Stimulated activated CD8-positive, alpha-beta memory T cell treated with anti-CD3 and anti-CD28 coated beads, Interleukin-12 subunit alpha, Interleukin-12 subunit beta, amount 100 ng/mL, for 1 hour (primary cell): ENCODE results near the gene PIGT.

ENCODE experiments used
- DNase-seq: peaks from one replicate; pipeline ENCODE4 v3.0.0-alpha.2; 2020; ENCODE audit warnings: low read depth

Gene PIGT

GRCh38 chr20:45415822-45416637 lies at the start of gene PIGT:
Gene PIGT, plus strand, starts transcription at chr20:45416141. Its CDS starts 16 bp downstream, at chr20:45416157.
- peak; percentile 83 for DNase-seq

- DNase-seq, result no peak
These were observed 49.7 kb upstream of the PIGT start for GRCh38 chr20:45366192-45366591.

GRCh38 chr20:45366631-45367030 lies 49.3 kb upstream of the PIGT start:
- no peak for DNase-seq

DNA sequence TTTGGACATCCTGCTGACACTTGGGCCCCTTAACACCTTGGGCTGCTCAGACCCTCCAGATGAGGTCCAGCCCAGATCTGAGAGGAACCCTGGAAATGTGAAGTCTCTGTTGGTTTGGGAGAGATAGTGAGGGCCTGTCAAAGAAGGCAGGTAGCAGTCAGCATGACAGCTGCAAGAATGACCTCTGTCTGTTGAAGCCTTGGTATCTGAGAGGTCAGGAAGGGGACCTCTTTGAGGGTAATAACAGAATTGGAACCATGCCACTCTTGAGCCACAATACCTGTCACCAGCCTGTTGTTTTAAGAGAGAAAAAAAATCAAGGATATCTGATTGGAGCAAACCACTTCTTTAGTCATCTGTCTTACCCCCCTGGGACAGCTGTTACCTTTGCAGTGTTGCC lies 48.8 kb upstream of the PIGT start:
- no peak for DNase-seq

DNA sequence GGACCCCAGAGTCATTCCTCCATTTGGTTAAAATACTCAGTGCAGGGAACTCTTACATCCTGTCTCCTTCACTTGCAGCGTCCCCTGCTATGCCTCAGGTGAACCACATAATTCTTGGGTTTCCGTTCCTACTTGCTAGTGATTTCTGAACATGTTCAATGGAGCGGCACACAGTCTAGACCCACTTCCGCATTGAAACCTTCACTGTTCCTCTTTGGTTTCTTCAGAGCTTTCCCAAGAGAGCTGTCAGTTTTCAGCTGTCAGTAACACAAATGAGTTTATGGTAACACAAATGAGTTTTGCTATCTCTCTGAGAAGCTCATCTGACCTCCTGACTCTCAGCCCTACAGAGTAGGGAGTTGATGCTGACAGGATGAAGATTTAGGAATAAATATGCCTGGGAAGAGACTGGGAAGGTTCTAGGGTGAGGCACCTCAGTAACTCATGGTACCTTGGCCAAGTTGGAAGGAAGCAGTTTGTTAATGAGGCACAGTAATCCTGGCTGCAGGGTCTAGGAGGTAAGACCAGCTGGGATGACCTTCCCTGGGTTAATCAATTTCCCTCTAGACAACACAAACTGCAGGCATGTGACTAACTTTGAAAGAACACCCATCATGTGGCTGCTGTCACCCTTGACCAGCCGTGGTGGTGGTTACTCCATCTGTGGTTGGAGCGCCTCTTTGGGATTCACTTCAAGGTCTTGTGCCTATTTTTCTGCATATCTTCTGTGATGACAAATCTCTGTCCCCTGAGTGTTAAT lies 47.5 kb upstream of the PIGT start:
- no peak for DNase-seq

GRCh38 chr20:45370571-45371160 lies 45.3 kb upstream of the PIGT start:
- no peak for DNase-seq

GRCh38 chr20:45372241-45372640 lies 43.7 kb upstream of the PIGT start:
- no peak for DNase-seq

DNA sequence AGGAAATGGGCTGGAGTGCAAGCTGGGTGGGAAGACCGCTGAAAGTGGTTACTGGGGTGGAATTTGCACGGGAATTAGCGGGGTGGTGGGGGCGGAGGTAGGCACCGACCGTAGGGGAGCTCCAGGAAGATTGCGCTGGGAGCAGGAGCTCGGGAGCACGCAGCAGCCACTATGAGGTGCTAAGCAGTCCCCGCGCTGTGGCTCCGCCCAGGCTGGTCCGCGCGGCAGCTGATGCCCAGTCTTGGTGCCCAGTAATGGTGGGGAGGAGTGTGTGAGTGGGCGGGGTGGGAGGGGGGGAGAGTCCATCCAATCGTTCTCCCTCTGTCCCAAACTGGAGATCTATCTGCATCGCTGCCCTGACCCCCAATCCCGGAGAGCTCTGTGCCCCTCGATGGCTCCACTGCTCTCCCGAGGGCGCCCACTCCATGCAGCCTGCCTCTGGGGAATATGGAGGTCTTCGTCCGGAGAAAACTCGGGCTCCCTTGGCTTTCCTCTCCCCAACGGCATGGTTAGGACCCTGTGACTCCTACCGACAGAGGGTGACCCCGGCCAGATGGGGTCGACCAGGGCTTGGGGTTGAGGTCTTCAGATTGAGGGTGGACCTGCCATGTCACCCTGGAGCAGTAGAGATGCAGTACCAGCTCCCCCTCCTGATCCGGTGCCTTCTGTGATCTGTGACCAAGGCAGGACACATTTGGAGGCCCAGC lies 43.1 kb upstream of the PIGT start:
- DNase-seq, result no peak

GRCh38 chr20:45373353-45374100 lies 42.4 kb upstream of the PIGT start:
- DNase-seq, result peak; percentile 85

DNA sequence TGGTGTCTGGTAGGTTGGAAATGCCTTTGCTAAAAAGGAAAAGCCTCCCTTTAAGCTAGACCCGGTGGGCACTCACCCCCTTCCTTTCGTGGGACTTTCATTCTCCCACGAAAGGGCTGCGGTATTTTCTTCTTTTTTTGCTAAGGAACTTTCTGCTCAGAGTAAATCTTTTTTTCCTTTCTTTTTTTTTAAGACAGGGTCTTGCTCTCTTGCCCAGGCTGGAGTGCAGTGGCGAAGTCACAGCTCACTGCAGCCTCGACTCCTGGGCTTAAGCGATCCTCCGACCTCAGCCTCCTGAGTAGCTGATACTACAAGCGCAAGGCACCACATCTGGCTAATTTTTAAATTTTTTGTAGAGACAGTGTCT lies 41.9 kb upstream of the PIGT start:
- DNase-seq, result no peak

DNA sequence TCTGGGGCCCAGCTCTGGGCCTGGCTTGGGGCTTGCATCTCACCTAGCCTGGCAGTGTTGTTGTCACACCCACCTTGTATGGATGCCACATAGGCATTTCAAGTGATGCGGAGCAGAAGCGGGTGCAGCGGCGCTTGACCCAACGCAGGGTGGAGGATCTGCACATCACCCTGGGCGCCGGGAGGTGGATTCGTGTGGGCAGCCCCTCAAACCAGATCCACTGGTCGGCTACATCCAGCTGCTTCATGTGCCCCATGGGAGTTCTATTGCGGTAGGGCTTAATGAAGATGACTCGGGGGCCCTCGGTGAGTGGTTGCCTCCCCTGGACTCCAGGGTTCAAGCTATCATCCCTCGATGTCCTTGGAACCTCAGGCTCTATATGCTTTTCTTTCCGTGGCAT lies 41.0 kb upstream of the PIGT start:
- DNase-seq, result no peak

- DNase-seq, result no peak
These were observed 38.7 kb upstream of the PIGT start for GRCh38 chr20:45377269-45377668.

GRCh38 chr20:45378191-45378590 lies 37.8 kb upstream of the PIGT start, which contains the start of gene TP53TG5:
Gene TP53TG5, minus strand, starts transcription at chr20:45378325. Its CDS starts 89 bp downstream, at chr20:45378236.
- DNase-seq, result no peak

DNA sequence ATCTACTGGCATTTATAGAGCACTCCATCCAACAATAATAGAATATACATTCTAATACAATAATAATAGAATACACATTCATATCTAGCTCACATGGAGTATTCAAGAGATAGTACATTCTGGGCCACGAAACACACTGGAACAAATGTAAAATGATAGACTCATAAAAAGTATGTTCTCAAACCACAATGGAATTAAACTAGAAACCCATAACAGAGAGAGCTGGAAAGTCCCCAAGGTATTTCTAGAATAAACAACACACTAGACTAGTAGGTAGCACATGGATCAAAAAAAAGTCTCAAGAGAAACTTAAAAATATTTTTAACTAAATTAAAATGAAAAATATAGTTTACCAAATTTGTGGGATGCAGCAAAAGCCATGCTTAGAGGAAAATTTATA lies 28.7 kb upstream of the PIGT start:
- no peak for DNase-seq

GRCh38 chr20:45390931-45391330 lies 25.0 kb upstream of the PIGT start:
- DNase-seq, result no peak

GRCh38 chr20:45391559-45391958 lies 24.4 kb upstream of the PIGT start:
- DNase-seq, result no peak

GRCh38 chr20:45392733-45393132 lies 23.2 kb upstream of the PIGT start:
- no peak for DNase-seq

DNA sequence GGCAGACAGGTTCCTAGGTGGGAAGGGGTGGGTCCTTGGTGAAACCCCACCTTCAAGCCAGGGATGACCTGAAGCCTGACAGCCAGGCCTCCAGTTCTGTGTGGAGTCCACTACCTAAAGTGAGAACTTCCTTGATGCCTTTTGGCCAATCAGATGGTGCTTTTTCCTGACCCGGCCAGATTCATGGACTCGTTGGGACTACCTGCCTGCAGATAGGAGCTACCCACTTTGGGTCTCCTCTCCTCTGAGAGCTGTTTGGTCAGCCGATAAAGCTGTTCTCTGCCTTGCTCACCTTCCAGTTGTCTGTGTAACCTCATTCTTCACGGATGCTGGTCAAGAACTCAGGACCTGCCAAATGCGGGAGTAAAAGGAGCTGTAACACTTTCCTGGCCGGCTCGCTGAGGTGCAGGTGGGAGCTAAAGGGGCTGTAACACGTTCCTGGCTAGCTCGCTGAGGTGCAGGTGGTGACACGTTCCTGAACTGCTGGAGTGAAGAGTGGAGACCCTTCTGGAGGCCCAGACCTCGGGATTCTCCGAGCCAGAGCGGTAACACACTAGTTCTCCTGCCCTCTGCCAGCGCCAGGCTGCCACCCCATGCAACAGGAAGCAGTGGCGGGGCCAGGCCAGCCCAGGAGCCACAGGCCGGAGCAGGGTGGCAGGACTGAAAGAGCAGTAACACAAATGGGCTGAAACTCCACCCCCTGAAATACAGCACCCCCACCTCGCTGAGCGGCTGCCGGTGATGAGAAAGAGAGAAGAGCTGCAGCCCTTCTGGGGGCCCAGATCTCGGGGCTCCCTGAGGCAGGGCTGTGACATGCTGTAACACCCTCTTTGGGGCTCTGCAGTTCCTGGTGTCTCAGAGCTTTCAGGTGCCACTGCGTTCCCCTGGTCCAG lies 21.5 kb upstream of the PIGT start:
- DNase-seq, result no peak

DNA sequence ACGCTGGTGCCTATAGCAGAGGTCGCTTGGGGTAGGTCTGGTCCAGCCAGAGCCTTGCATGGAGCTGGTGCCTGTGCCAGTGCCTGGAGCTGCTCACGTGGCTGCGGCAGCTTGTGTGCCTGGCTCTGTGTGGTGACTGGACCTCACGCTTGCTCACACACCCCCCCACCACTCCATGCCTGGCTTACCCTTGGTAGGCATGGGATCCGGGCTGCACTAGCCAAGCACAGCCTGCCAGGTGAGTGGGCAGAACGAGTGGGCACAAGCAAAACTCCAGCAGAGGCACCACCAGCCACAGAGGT lies 20.9 kb upstream of the PIGT start:
- DNase-seq, result no peak

- DNase-seq, result no peak
These were observed 16.9 kb upstream of the PIGT start for GRCh38 chr20:45399018-45399417.
